Activated CD4-positive, alpha-beta T cell treated with anti-CD3 and anti-CD28 coated beads for 36 hours (primary cell): ENCODE measurements around the gene ZNF416. TPM values are rescaled to one million over a fixed set of nuclear protein-coding genes. Genes with fewer than 3 reads are reported as not detected.

Source experiments
- ATAC-seq: fragments of 200-7000 bp; cut with Tn5 transposase; one replicate; pipeline ENCODE4 v1.10.0; 2021; ENCODE audit warnings: mild to moderate bottlenecking, moderate library complexity
- CTCF ChIA-PET: fragments of 350-600 bp; sonication (Branson Sonifier 250); formaldehyde crosslinking; loops from one replicate; lab custom pipeline; 2021; ENCODE audit warnings: antibody characterized with exemption; lab: Charles Lee
- POLR2A ChIA-PET: fragments of 350-600 bp; sonication (Branson Sonifier 250); formaldehyde crosslinking; loops from one replicate; lab custom pipeline; 2021; ENCODE audit warnings: antibody characterized with exemption, inconsistent platforms; lab: Charles Lee
- DNase-seq: peaks from one replicate; pipeline ENCODE4 v3.0.0-alpha.2; 2020
- H3K27ac Mint-ChIP-seq: one replicate; pipeline ENCODE4 v1.8.0; 2021; ENCODE audit warnings: mixed read lengths
- H3K27me3 Mint-ChIP-seq: one replicate; pipeline ENCODE4 v1.8.0; 2021; ENCODE audit warnings: mixed read lengths
- H3K36me3 Mint-ChIP-seq: one replicate; pipeline ENCODE4 v1.8.0; 2021; ENCODE audit warnings: low read depth, mixed read lengths
- H3K4me1 Mint-ChIP-seq: one replicate; pipeline ENCODE4 v1.8.0; 2021; ENCODE audit warnings: mixed read lengths
- H3K4me3 Mint-ChIP-seq: one replicate; pipeline ENCODE4 v1.8.0; 2021; ENCODE audit warnings: mild to moderate bottlenecking, moderate library complexity, mixed read lengths
- H3K9me3 Mint-ChIP-seq: one replicate; pipeline ENCODE4 v1.8.0; 2021; ENCODE audit warnings: low read depth, mixed read lengths
- intact Hi-C, 2 experiments: fragments of 100-400 bp; cut with DNase I in 1 of 2; cut with micrococcal nuclease in 1 of 2; formaldehyde crosslinking; loops; one replicate each; pipeline versions ENCODE4 v1.14.2 to v1.15.1; 2022 to 2024; cut with DNase I, micrococcal nuclease
- total RNA-seq, 2 experiments: library from RNA; stranded (reverse); gene quantifications; one replicate each; pipeline ENCODE4 v1.2.3, GENCODE V29; 2021

The ZNF416 gene
- total RNA-seq, 2 experiments from 2014 or later = 3.3 to 3.7 TPM

- CTCF ChIA-PET = no interaction called here
- intact Hi-C loops = loop anchor here (1.0 kb wide), 2 partner anchors 16 to 50 kb away; partner anchors contain the start of genes ZNF211 (in 1 of the 2) and ZNF530 (in 1 of the 2)
- Mint-ChIP-seq H3K4me3 (peak within 1 kb of the TSS; percentile 81), H3K27ac (peak within 1 kb of the TSS; percentile 85), H3K27me3 (no peaks in the 10 kb centered on the region), H3K9me3 (peaks cover 50% of the 10 kb centered on the region), H3K4me1 (peaks cover 21% of the 10 kb centered on the region), H3K36me3 (peaks cover 48% of the 10 kb centered on the region)
- DNase-seq (peak; percentile 90), ATAC-seq (peak; percentile 87)
- POLR2A ChIA-PET = no interaction called here
Measured at GRCh38 chr19:57583521-57584416, 5.1 kb upstream of the ZNF416 start, which contains the start of gene ZIK1. Gene ZIK1, plus strand, starts transcription at chr19:57584145. Its CDS starts 212 bp downstream, at chr19:57584357.

- intact Hi-C loops = no loop called here
- CTCF ChIA-PET = no interaction called here
- DNase-seq (no peak), ATAC-seq (no peak)
- Mint-ChIP-seq H3K9me3 (peaks cover 49% of the 10 kb centered on the region), H3K27ac (no peak overlapping the region), H3K4me3 (no peak overlapping the region), H3K4me1 (peaks cover 22% of the 10 kb centered on the region), H3K27me3 (no peaks in the 10 kb centered on the region), H3K36me3 (peaks cover 42% of the 10 kb centered on the region)
- POLR2A ChIA-PET = no interaction called here
Measured at GRCh38 chr19:57583104-57583520, 4.4 kb upstream of the ZNF416 start.

- peaks cover 59% of the 10 kb centered on the region for H3K9me3 Mint-ChIP-seq
- ChIA-PET POLR2A (no interaction called here), CTCF (no interaction called here)
- peaks cover 20% of the 10 kb centered on the region for H3K4me1 Mint-ChIP-seq
- H3K4me3 Mint-ChIP-seq = no peak overlapping the region
- no peaks in the 10 kb centered on the region for H3K27me3 Mint-ChIP-seq
- no peak for ATAC-seq
- no peak for DNase-seq
- H3K27ac Mint-ChIP-seq = no peak overlapping the region
- peaks cover 67% of the 10 kb centered on the region for H3K36me3 Mint-ChIP-seq
- intact Hi-C loops = loop anchor here (5.0 kb wide), 5 partner anchors 36 to 606 kb away; partner anchors contain the start of genes ZNF134 (in 1 of the 2), ZNF274 (in 1 of the 2), ZNF329 (in 1 of the 2) and ZNF460 (in 1 of the 2)
Measured at GRCh38 chr19:57576661-57577060, 2.0 kb downstream of the ZNF416 start.

- no peak overlapping the region for H3K27ac Mint-ChIP-seq
- no peaks in the 10 kb centered on the region for H3K27me3 Mint-ChIP-seq
- DNase-seq (no peak), ATAC-seq (no peak)
- intact Hi-C loops = no loop called here
- no peak overlapping the region for H3K4me3 Mint-ChIP-seq
- peaks cover 75% of the 10 kb centered on the region for H3K9me3 Mint-ChIP-seq
- H3K4me1 Mint-ChIP-seq = peaks cover 8% of the 10 kb centered on the region
- POLR2A ChIA-PET = no interaction called here
- peaks cover 66% of the 10 kb centered on the region for H3K36me3 Mint-ChIP-seq
- CTCF ChIA-PET = no interaction called here
Measured at GRCh38 chr19:57572415-57572947, 6.2 kb downstream of the ZNF416 start.

GRCh38 chr19:57570707-57571106 lies 8.0 kb downstream of the ZNF416 start:
- H3K27me3 Mint-ChIP-seq = no peaks in the 10 kb centered on the region
- DNase-seq (no peak), ATAC-seq (no peak)
- no peak overlapping the region for H3K27ac Mint-ChIP-seq
- H3K36me3 Mint-ChIP-seq = peaks cover 57% of the 10 kb centered on the region
- H3K9me3 Mint-ChIP-seq = peaks cover 75% of the 10 kb centered on the region
- CTCF ChIA-PET = no interaction called here
- H3K4me3 Mint-ChIP-seq = no peak overlapping the region
- H3K4me1 Mint-ChIP-seq = no peaks in the 10 kb centered on the region
- POLR2A ChIA-PET = no interaction called here
- intact Hi-C loops = no loop called here

- H3K4me3 Mint-ChIP-seq = no peak overlapping the region
- CTCF ChIA-PET = no interaction called here
- H3K27me3 Mint-ChIP-seq = no peaks in the 10 kb centered on the region
- H3K9me3 Mint-ChIP-seq = peaks cover 60% of the 10 kb centered on the region
- intact Hi-C loops = no loop called here
- no peaks in the 10 kb centered on the region for H3K4me1 Mint-ChIP-seq
- DNase-seq = peak; percentile 37
- H3K27ac Mint-ChIP-seq = no peak overlapping the region
- no peak for ATAC-seq
- POLR2A ChIA-PET = no interaction called here
- H3K36me3 Mint-ChIP-seq = peaks cover 31% of the 10 kb centered on the region
Measured at GRCh38 chr19:57566396-57567265, 12.1 kb downstream of the ZNF416 start.

GRCh38 chr19:57563547-57563946 lies 15.2 kb downstream of the ZNF416 start:
- H3K27me3 Mint-ChIP-seq = no peaks in the 10 kb centered on the region
- H3K9me3 Mint-ChIP-seq = peaks cover 49% of the 10 kb centered on the region
- no peak overlapping the region for H3K27ac Mint-ChIP-seq
- CTCF ChIA-PET = no interaction called here
- POLR2A ChIA-PET = no interaction called here
- peaks cover 11% of the 10 kb centered on the region for H3K4me1 Mint-ChIP-seq
- intact Hi-C loops = no loop called here
- ATAC-seq (no peak), DNase-seq (no peak)
- no peak overlapping the region for H3K4me3 Mint-ChIP-seq
- peaks cover 41% of the 10 kb centered on the region for H3K36me3 Mint-ChIP-seq

GRCh38 chr19:57560049-57560491 lies 18.6 kb downstream of the ZNF416 start:
- DNase-seq (peak; percentile 8), ATAC-seq (peak; percentile 7)
- H3K36me3 Mint-ChIP-seq = peaks cover 57% of the 10 kb centered on the region
- H3K4me3 Mint-ChIP-seq = peak overlapping the region; percentile 98
- peak overlapping the region; percentile 83 for H3K27ac Mint-ChIP-seq
- H3K9me3 Mint-ChIP-seq = peaks cover 32% of the 10 kb centered on the region
- no peaks in the 10 kb centered on the region for H3K27me3 Mint-ChIP-seq
- intact Hi-C loops = no loop called here
- ChIA-PET CTCF (no interaction called here), POLR2A (no interaction called here)
- peaks cover 22% of the 10 kb centered on the region for H3K4me1 Mint-ChIP-seq

- intact Hi-C loops = loop anchor here (1.0 kb wide), 12 partner anchors 19 to 368 kb away; partner anchors contain the start of genes TRAPPC2B (in 1 of the 2), ZNF134 (in 1 of the 2), ZNF264 (in 1 of the 2) and ZNF304 (in 1 of the 2)
- CTCF ChIA-PET = interaction anchor here (0.7 to 0.8 kb wide), 2 partner anchors 42 to 72 kb away, joined by 3 to 5 read pairs; partner anchors contain the start of gene ZNF419
- DNase-seq = peak; percentile 93
- peaks cover 61% of the 10 kb centered on the region for H3K36me3 Mint-ChIP-seq
- POLR2A ChIA-PET = no interaction called here
- peak within 1 kb of the TSS; percentile 98 for H3K4me3 Mint-ChIP-seq
- no peaks in the 10 kb centered on the region for H3K27me3 Mint-ChIP-seq
- peak; percentile 97 for ATAC-seq
- peaks cover 22% of the 10 kb centered on the region for H3K4me1 Mint-ChIP-seq
- H3K9me3 Mint-ChIP-seq = peaks cover 34% of the 10 kb centered on the region
- H3K27ac Mint-ChIP-seq = peak within 1 kb of the TSS; percentile 93
Measured at GRCh38 chr19:57559404-57560025, 19.2 kb downstream of the ZNF416 start, which contains the start of gene ZNF550. Gene ZNF550, minus strand, starts transcription at chr19:57559863. Its CDS starts 181 bp downstream, at chr19:57559682.

- H3K4me1 Mint-ChIP-seq = peaks cover 22% of the 10 kb centered on the region
- peak; percentile 42 for DNase-seq
- peaks cover 66% of the 10 kb centered on the region for H3K36me3 Mint-ChIP-seq
- CTCF ChIA-PET = interaction anchor here (0.7 to 0.8 kb wide), 2 partner anchors 42 to 72 kb away, joined by 3 to 5 read pairs; partner anchors contain the start of gene ZNF419
- peak overlapping the region; percentile 98 for H3K4me3 Mint-ChIP-seq
- intact Hi-C loops = loop anchor here (1.0 kb wide), 12 partner anchors 19 to 368 kb away; partner anchors contain the start of genes TRAPPC2B (in 1 of the 2), ZNF134 (in 1 of the 2), ZNF264 (in 1 of the 2) and ZNF304 (in 1 of the 2)
- H3K27me3 Mint-ChIP-seq = no peaks in the 10 kb centered on the region
- H3K9me3 Mint-ChIP-seq = peaks cover 36% of the 10 kb centered on the region
- POLR2A ChIA-PET = no interaction called here
- H3K27ac Mint-ChIP-seq = peak overlapping the region; percentile 93
- peak; percentile 35 for ATAC-seq
Measured at GRCh38 chr19:57559008-57559403, 19.7 kb downstream of the ZNF416 start.
